GM19324 (cell line): ENCODE measurements around the gene CCDC124.
"Not testable (repeated sequence)": the region's sequence is repeated elsewhere in the genome, so short reads cannot be mapped to it uniquely, and the experiment has no call there.

ENCODE experiments used
- ATAC-seq: cut with Tn5 transposase; IDR thresholded peaks from one replicate; pipeline ENCODE4 v1.9.1; 2021; ENCODE audit warnings: mild to moderate bottlenecking, moderate library complexity; ENCODE audit not compliant: unreplicated experiment, low FRiP score

CCDC124 gene

GRCh38 chr19:17977488-17977887 is 44.7 kb downstream of the CCDC124 start:
- ATAC-seq = no peak

GRCh38 chr19:17981611-17982010 is 48.8 kb downstream of the CCDC124 start:
- no peak for ATAC-seq

GRCh38 chr19:17982430-17982829 is 49.6 kb downstream of the CCDC124 start:
- no peak for ATAC-seq

- no peak for ATAC-seq
Measured at GRCh38 chr19:17985037-17985818, 52.4 kb downstream of the CCDC124 start.

- not testable (repeated sequence) for ATAC-seq
Measured at GRCh38 chr19:17986569-17986968, 53.8 kb downstream of the CCDC124 start.

- no peak for ATAC-seq
Measured at GRCh38 chr19:17988161-17988560, 55.3 kb downstream of the CCDC124 start.

GRCh38 chr19:17989425-17990094 is 56.7 kb downstream of the CCDC124 start:
- no peak for ATAC-seq

- no peak for ATAC-seq
Measured at GRCh38 chr19:17993076-17993813, 60.4 kb downstream of the CCDC124 start.
